SIG-M5 treated with dmso at 0.1 percent for 504 hours (cell line): ENCODE results near the gene ORAI2.
"Not testable (repeated sequence)": the region's sequence is repeated elsewhere in the genome, so short reads cannot be mapped to it uniquely, and the experiment has no call there.

Source experiments
- DNase-seq: peaks from one replicate; lab custom pipeline; 2025; ENCODE audit not compliant: unreplicated experiment; lab: John Stamatoyannopoulos, UW

Gene ORAI2

GRCh38 chr7:102446387-102447156, 13.2 kb downstream of the ORAI2 start:
- DNase-seq, result no peak

GRCh38 chr7:102447311-102447710, 13.9 kb downstream of the ORAI2 start:
- no peak for DNase-seq

- DNase-seq, result no peak
These were observed 15.8 kb downstream of the ORAI2 start for GRCh38 chr7:102449136-102449535.

- no peak for DNase-seq
These were observed 16.9 kb downstream of the ORAI2 start for GRCh38 chr7:102450242-102450641.

- no peak for DNase-seq
These were observed 18.1 kb downstream of the ORAI2 start for GRCh38 chr7:102451371-102452054.

- no peak for DNase-seq
These were observed 19.1 kb downstream of the ORAI2 start for GRCh38 chr7:102452451-102452850.

GRCh38 chr7:102453319-102453718, 19.9 kb downstream of the ORAI2 start:
- DNase-seq, result no peak

- no peak for DNase-seq
These were observed 21.1 kb downstream of the ORAI2 start for GRCh38 chr7:102454468-102454867.

GRCh38 chr7:102454932-102455331, 21.6 kb downstream of the ORAI2 start:
- DNase-seq, result not testable (repeated sequence)

- no peak for DNase-seq
These were observed 22.2 kb downstream of the ORAI2 start for GRCh38 chr7:102455596-102455995.

GRCh38 chr7:102456327-102456726, 23.0 kb downstream of the ORAI2 start:
- no peak for DNase-seq

GRCh38 chr7:102457352-102457924, 24.1 kb downstream of the ORAI2 start:
- DNase-seq, result no peak

GRCh38 chr7:102459221-102459844, 26.0 kb downstream of the ORAI2 start:
- DNase-seq, result no peak

- no peak for DNase-seq
These were observed 27.1 kb downstream of the ORAI2 start for GRCh38 chr7:102460467-102460866.

GRCh38 chr7:102463841-102464576, 30.6 kb downstream of the ORAI2 start:
- no peak for DNase-seq

- peak; percentile 90 for DNase-seq
These were observed 31.4 kb downstream of the ORAI2 start, which contains the start of the genes ALKBH4 and LRWD1 for GRCh38 chr7:102464577-102465280. Gene ALKBH4, minus strand, starts transcription at chr7:102464863. Its CDS starts 27 bp downstream, at chr7:102464836. Gene LRWD1, plus strand, starts transcription at chr7:102464984. Its CDS starts 97 bp downstream, at chr7:102465081.

- no peak for DNase-seq
These were observed 32.7 kb downstream of the ORAI2 start for GRCh38 chr7:102466097-102466496.

GRCh38 chr7:102467581-102468477, 34.5 kb downstream of the ORAI2 start:
- no peak for DNase-seq
